SW480 (cell line): ENCODE data around the gene ENO1.
A peak's percentile ranks its signal among the peaks of the same experiment; 100 is the strongest.
"Not testable (repeated sequence)": the region's sequence is repeated elsewhere in the genome, so short reads cannot be mapped to it uniquely, and the experiment has no call there.

Experiments
- DNase-seq: peaks from one replicate; pipeline ENCODE4 v3.0.0-alpha.2; 2016; ENCODE audit warnings: low spot score

The ENO1 gene

GRCh38 chr1:8845104-8846097, 33.1 kb downstream of the ENO1 start:
- no peak for DNase-seq

GRCh38 chr1:8844501-8845006, 33.9 kb downstream of the ENO1 start:
- no peak for DNase-seq

GRCh38 chr1:8841395-8841794, 37.1 kb downstream of the ENO1 start:
- no peak for DNase-seq

- no peak for DNase-seq
These were observed 38.5 kb downstream of the ENO1 start for GRCh38 chr1:8839990-8840389.

- DNase-seq: no peak
These were observed 42.4 kb downstream of the ENO1 start for GRCh38 chr1:8835941-8836643.

GRCh38 chr1:8831340-8831739, 47.1 kb downstream of the ENO1 start:
- DNase-seq: no peak

GRCh38 chr1:8830732-8831131, 47.8 kb downstream of the ENO1 start:
- not testable (repeated sequence) for DNase-seq

GRCh38 chr1:8825985-8826481, 52.5 kb downstream of the ENO1 start:
- no peak for DNase-seq

GRCh38 chr1:8823295-8823664, 55.2 kb downstream of the ENO1 start:
- no peak for DNase-seq

- DNase-seq: peak; percentile 67
These were observed 55.9 kb downstream of the ENO1 start for GRCh38 chr1:8822373-8823294.

- no peak for DNase-seq
These were observed 57.4 kb downstream of the ENO1 start for GRCh38 chr1:8821084-8821483.

- DNase-seq: not testable (repeated sequence)
These were observed 59.7 kb downstream of the ENO1 start for GRCh38 chr1:8818789-8819188.

GRCh38 chr1:8818325-8818775, 60.1 kb downstream of the ENO1 start:
- peak; percentile 66 for DNase-seq

- DNase-seq: peak; percentile 90
These were observed 60.8 kb downstream of the ENO1 start, which contains the start of gene RERE for GRCh38 chr1:8817412-8818324. TSS of gene RERE (minus strand) at chr1:8817640.

GRCh38 chr1:8816831-8817411, 61.6 kb downstream of the ENO1 start:
- DNase-seq: peak; percentile 26

GRCh38 chr1:8816264-8816663, 62.2 kb downstream of the ENO1 start:
- DNase-seq: no peak

- peak; percentile 41 for DNase-seq
These were observed 62.8 kb downstream of the ENO1 start for GRCh38 chr1:8815582-8816151.

- peak; percentile 41 for DNase-seq
These were observed 63.6 kb downstream of the ENO1 start for GRCh38 chr1:8814865-8815264.

- no peak for DNase-seq
These were observed 64.5 kb downstream of the ENO1 start for GRCh38 chr1:8813991-8814390.
